GM12801 (cell line): ENCODE data around the gene ROR1.

Experiments used
- TF ChIP-seq, protein P1 (sequence below): IDR thresholded peaks from one replicate; pipeline ENCODE4 v1.5.1; 2011; ENCODE audit warnings: control low read depth; ENCODE audit not compliant: insufficient read length; ENCODE audit errors: extremely low read depth

ROR1 gene

DNA sequence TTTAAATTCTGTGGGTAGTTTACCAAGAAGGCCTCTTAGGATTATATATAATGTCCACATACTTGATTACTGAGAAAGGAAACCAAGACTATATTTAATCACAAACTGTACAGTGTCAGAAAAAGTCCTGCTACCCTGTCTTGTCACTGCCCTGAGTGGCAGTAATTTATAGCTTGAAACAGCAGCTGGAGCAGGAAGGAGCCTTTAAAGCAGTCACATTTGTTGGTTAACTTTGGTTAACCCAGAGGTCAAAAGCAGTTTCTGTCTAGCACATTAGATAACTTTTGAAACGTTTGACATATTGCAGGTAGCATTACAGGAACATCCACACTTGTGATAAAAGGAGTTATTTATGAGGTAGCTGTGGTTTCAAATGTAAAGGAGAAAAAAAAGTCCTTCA is 161.7 kb downstream of the ROR1 start:
- TF ChIP-seq, protein P1, sequence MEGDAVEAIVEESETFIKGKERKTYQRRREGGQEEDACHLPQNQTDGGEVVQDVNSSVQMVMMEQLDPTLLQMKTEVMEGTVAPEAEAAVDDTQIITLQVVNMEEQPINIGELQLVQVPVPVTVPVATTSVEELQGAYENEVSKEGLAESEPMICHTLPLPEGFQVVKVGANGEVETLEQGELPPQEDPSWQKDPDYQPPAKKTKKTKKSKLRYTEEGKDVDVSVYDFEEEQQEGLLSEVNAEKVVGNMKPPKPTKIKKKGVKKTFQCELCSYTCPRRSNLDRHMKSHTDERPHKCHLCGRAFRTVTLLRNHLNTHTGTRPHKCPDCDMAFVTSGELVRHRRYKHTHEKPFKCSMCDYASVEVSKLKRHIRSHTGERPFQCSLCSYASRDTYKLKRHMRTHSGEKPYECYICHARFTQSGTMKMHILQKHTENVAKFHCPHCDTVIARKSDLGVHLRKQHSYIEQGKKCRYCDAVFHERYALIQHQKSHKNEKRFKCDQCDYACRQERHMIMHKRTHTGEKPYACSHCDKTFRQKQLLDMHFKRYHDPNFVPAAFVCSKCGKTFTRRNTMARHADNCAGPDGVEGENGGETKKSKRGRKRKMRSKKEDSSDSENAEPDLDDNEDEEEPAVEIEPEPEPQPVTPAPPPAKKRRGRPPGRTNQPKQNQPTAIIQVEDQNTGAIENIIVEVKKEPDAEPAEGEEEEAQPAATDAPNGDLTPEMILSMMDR = no peak

DNA sequence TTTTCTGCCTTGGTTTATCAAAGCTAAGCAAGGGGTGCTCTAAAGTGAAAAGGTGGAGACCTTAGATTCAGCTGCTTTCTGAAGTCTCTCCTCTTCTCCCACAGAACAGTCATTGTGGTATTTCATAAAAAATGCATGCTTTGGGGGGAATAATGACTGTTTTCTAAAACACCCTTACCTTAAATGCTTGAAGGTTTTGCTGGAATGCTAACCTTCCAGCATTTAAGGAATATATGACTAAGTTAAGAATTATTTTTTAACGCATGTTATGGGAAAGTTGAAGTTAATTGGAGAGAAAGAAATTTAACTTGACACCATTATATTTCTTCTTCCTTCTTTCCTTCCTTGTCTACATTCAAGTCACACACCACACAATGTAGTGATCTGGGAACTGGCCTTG is 162.5 kb downstream of the ROR1 start:
- TF ChIP-seq, protein P1 = no peak

DNA sequence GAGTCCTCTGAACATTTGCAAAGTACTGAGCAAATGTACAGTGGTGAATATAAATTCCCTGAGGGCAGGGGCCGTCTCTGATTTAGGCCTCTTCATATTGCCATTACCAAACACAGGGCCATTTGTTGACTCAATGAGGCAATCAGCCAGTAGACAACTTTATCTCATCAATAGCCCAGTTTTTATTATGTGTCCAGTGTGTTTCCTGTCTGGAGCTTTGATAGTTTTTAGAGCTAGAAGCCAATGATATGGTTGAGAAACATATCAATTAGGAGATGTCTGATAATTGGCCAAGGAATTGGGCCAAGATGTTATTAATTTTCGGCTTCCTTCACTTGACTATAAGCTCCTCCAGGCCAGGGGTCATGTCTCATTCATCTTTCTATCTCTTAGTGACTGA is 163.0 kb downstream of the ROR1 start:
- TF ChIP-seq, protein P1 = no peak

DNA sequence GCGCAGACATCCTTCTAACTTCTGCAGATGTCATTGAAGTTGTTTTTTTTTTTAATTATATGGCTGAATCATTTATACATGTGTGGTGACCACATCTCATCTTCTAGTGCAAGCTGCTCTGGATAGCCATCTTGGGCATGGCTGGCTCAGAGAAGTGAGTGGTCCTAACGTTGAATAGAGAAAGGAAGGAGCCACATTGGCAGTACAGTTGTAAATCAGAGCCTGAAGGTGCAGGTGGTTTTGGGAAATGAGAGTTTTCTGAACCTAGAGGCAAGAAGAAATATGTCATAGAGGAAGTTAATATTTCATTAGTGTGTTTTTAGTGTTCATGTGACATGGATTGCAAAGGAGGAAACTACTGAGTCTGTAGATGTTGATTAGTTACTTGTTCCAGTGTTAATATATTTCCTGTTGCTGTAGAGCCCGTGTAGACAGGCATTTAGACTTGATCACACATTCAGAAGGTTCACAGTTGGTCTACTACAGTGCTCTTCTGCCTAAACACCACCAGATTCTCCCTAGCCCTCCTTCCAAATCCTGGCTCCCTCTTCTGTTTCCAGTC is 163.7 kb downstream of the ROR1 start:
- TF ChIP-seq, protein P1 = no peak

DNA sequence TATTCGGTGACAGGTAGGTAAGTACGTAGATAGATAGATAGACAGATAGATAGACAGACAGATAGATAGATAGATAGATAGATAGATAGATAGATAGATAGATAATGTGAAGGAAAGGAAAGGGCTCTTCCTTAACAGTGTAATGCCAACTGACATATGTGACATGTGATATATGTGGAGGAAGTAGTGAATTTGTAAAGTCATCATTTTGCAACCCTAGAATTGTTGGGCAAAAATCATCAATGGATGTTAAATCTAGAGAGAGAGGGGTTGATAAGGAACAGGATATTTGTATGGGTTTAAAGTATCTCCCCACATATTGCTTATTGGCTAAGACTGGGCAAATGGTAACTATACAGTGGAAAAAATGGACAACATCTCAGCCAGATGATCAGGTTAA is 166.6 kb downstream of the ROR1 start:
- TF ChIP-seq, protein P1 = no peak

DNA sequence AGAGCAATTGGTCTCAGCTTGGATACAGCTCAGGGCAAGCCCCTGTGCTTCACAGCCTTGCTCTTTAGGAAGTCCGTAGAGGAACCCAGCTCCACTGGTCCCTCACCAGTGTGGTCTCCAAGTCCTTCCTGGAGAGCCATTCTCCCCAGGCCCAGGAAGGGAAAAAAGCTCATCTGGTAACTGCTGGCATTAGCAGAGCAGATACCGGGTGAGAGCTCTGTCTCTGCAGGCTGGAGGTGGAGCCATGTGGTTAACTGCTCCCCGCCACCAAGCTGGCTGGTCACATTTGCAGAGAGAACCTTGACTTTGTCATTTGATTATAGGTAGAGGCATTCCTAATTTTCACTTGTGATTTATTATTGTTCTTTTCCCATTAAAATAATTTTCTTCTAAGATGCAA is 169.6 kb downstream of the ROR1 start:
- TF ChIP-seq, protein P1 = no peak

DNA sequence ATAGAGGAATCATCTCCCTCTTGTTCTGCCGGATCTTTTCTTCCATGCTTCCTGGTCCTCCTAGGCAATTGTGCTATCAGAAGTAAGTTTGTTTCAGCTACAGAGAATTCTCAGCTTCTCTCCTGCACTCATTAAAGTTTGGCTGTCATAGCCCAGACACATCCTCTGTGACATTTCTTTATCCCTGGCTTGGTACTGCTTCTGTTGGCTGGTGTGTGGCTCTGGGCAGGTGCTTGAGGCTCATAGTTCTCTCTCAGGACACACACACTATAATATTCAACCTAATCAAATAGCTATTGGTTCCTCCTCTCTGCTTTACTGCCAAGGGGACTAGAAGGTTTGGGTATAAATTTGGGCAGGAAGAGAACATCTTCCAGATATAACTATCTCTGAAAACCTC is 172.1 kb downstream of the ROR1 start:
- TF ChIP-seq, protein P1 = no peak
